Breast epithelium (tissue), 3 donors: ENCODE results near the gene TBC1D32.
"Not testable (repeated sequence)": the region's sequence is repeated elsewhere in the genome, so short reads cannot be mapped to it uniquely, and the experiment has no call there.

Experiments
- POLR2A ChIP-seq: fragments of 450-650 bp; IDR thresholded peaks from one replicate; pipeline ENCODE4 v1.6.1; 2016; ENCODE audit warnings: antibody characterized with exemption, mild to moderate bottlenecking, moderate library complexity
- POLR2AphosphoS5 ChIP-seq, 3 donors: sonication (generic); formaldehyde crosslinking; IDR thresholded peaks; one replicate each; pipeline ENCODE4 v1.6.1; 2017; ENCODE audit warnings: antibody characterized with exemption in 3 of 3

DNA sequence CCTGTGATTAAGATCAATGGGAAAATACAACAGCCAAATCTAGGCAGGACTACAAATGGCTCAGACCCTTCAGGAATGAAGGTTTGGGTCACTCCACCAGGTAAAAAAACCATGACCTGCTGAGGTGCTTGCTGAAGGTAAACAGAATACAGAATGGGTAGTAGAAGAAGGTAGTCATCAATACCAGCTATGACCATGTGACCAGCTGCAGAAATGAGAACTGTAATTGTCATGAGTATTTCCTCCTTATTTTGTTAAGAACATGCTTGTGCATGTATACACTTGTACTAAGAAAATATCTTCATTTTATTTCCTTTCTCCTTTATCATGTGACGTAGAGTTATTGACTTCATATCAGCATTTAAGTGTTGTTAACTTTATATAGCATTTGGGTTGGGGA, 161.8 kb downstream of the TBC1D32 start:
- TF ChIP-seq POLR2A; POLR2AphosphoS5 (IDR thresholded peaks at IDR 0.05): not testable (repeated sequence)
